ENCODE results near the gene LAMA3. TPM values are rescaled to one million over a fixed set of nuclear protein-coding genes. Genes with fewer than 3 reads are reported as not detected.

Gene LAMA3
- total RNA-seq, 6 experiments from 2014 or later = 1.3 to 5.0 (median 3.0) TPM

GRCh38 chr18:23949863-23950262 lies 260.6 kb downstream of the LAMA3 start:
- no peak for TF ChIP-seq POLR2A (IDR thresholded peaks at IDR 0.05)
- TF ChIP-seq CTCF (IDR thresholded peaks at IDR 0.05) = no peak
- Histone ChIP-seq H3K36me3 (no peaks in the 10 kb centered on the region), H3K4me3 (no peak overlapping the region), H3K27me3 (no peaks in the 10 kb centered on the region), H3K27ac (no peak overlapping the region), H3K9me3 (no peaks in the 10 kb centered on the region), H3K4me1 (no peaks in the 10 kb centered on the region)
- ATAC-seq = no peak
- WGBS (ENCODE audit: insufficient coverage, low coverage, low lambda C conversion rate, missing lambda C conversion rate) = 79% methylated on average over 5 of the region's 5 CpGs
- intact Hi-C loops (cut with DNase I) = no loop called here
- no peak for DNase-seq

GRCh38 chr18:23950644-23951043 lies 261.4 kb downstream of the LAMA3 start:
- no peak for DNase-seq
- H3K36me3 ChIP-seq = no peaks in the 10 kb centered on the region
- no peaks in the 10 kb centered on the region for H3K4me1 ChIP-seq
- no peaks in the 10 kb centered on the region for H3K27me3 ChIP-seq
- ATAC-seq = no peak
- no peak overlapping the region for H3K27ac ChIP-seq
- TF ChIP-seq POLR2A (IDR thresholded peaks at IDR 0.05) = no peak
- TF ChIP-seq CTCF (IDR thresholded peaks at IDR 0.05) = no peak
- WGBS (ENCODE audit: insufficient coverage, low coverage, low lambda C conversion rate, missing lambda C conversion rate) = 93% methylated on average over 3 of the region's 3 CpGs
- H3K4me3 ChIP-seq = no peak overlapping the region
- intact Hi-C loops (cut with DNase I) = no loop called here
- no peaks in the 10 kb centered on the region for H3K9me3 ChIP-seq

GRCh38 chr18:23951206-23951605 lies 262.0 kb downstream of the LAMA3 start:
- Histone ChIP-seq H3K4me1 (no peaks in the 10 kb centered on the region), H3K27me3 (no peaks in the 10 kb centered on the region), H3K27ac (no peak overlapping the region), H3K36me3 (no peaks in the 10 kb centered on the region), H3K4me3 (no peak overlapping the region), H3K9me3 (no peaks in the 10 kb centered on the region)
- DNase-seq (no peak), ATAC-seq (no peak)
- no peak for TF ChIP-seq POLR2A (IDR thresholded peaks at IDR 0.05)
- TF ChIP-seq CTCF (IDR thresholded peaks at IDR 0.05) = no peak
- intact Hi-C loops (cut with DNase I) = no loop called here
- WGBS (ENCODE audit: insufficient coverage, low coverage, low lambda C conversion rate, missing lambda C conversion rate) = 69% methylated on average over 4 of the region's 5 CpGs

GRCh38 chr18:23953984-23954383 lies 264.7 kb downstream of the LAMA3 start:
- no peak for ATAC-seq
- H3K4me1 ChIP-seq = peaks cover 0 to 4% (median 0%) of the 10 kb centered on the region in 4 donors
- intact Hi-C loops (cut with DNase I) = no loop called here

More at GRCh38 chr18:23953984-23954383, 264.7 kb downstream of the LAMA3 start:
- Histone ChIP-seq H3K27ac (no peak overlapping the region), H3K36me3 (no peaks in the 10 kb centered on the region), H3K9me3 (no peaks in the 10 kb centered on the region), H3K27me3 (no peaks in the 10 kb centered on the region), H3K4me3 (no peak overlapping the region)
- WGBS (ENCODE audit: insufficient coverage, low coverage, low lambda C conversion rate, missing lambda C conversion rate) = 100% methylated on average over 1 of the region's 2 CpGs
- no peak for TF ChIP-seq CTCF (IDR thresholded peaks at IDR 0.05)
- no peak for TF ChIP-seq POLR2A (IDR thresholded peaks at IDR 0.05)
- DNase-seq = no peak

Measured in right lobe of liver (tissue), 6 donors.